Fibroblast of pulmonary artery (primary cell): ENCODE results near the gene MYLK.

Source experiments
- DNase-seq: peaks from one replicate; pipeline ENCODE4 v3.0.0-alpha.2; 2010; ENCODE audit warnings: low read depth
- H3K4me3 ChIP-seq: replicated peaks from 2 replicates; pipeline ENCODE4 v1.5.1; 2011; ENCODE audit warnings: low read depth, mild to moderate bottlenecking, control low read depth, low read length, moderate library complexity
- CTCF ChIP-seq: IDR thresholded peaks from 2 replicates; pipeline ENCODE4 v1.5.1; 2011; ENCODE audit warnings: mild to moderate bottlenecking, control low read depth, low read length, inconsistent platforms; ENCODE audit errors: missing control alignments

MYLK gene

GRCh38 chr3:123884203-123884831 lies at the start of gene MYLK:
MYLK (minus strand) TSS chr3:123884332; CDS start chr3:123793841, 90,491 bp downstream.
- H3K4me3 ChIP-seq = peak within 1 kb of the TSS; percentile 56
- no peak for TF ChIP-seq CTCF

GRCh38 chr3:123930445-123930844 lies 46.3 kb upstream of the MYLK start:
- no peak for TF ChIP-seq CTCF
- H3K4me3 ChIP-seq = no peak overlapping the region
- DNase-seq = no peak

More at GRCh38 chr3:123884203-123884831, at the start of gene MYLK:
- DNase-seq = peak; percentile 87

GRCh38 chr3:123929325-123929724 lies 45.2 kb upstream of the MYLK start:
- DNase-seq = no peak
- TF ChIP-seq CTCF = no peak
- H3K4me3 ChIP-seq = no peak overlapping the region

- TF ChIP-seq CTCF = no peak
- no peak for DNase-seq
- no peak overlapping the region for H3K4me3 ChIP-seq
Measured at GRCh38 chr3:123926396-123926795, 42.3 kb upstream of the MYLK start.

GRCh38 chr3:123920868-123921267 lies 36.7 kb upstream of the MYLK start:
- TF ChIP-seq CTCF = no peak
- no peak for DNase-seq
- H3K4me3 ChIP-seq = no peak overlapping the region

- DNase-seq = peak; percentile 1
- no peak for TF ChIP-seq CTCF
- H3K4me3 ChIP-seq = no peak overlapping the region
Measured at GRCh38 chr3:123920383-123920782, 36.3 kb upstream of the MYLK start.

- no peak for TF ChIP-seq CTCF
- DNase-seq = no peak
- no peak overlapping the region for H3K4me3 ChIP-seq
Measured at GRCh38 chr3:123919353-123919752, 35.2 kb upstream of the MYLK start.
